ENCODE data around the gene ENPEP. TPM values are rescaled to one million over a fixed set of nuclear protein-coding genes. Genes with fewer than 3 reads are reported as not detected.

ENPEP gene
- total and polyA plus RNA-seq, 8 donors, result 0.19 to 11.9 (median 0.45) TPM; not detected in 1

- Histone ChIP-seq H3K27ac (no peak overlapping the region), H3K4me1 (peaks cover 0 to 4% (median 1%) of the 10 kb centered on the region in 4 donors), H3K27me3 (no peaks in the 10 kb centered on the region), H3K36me3 (no peaks in the 10 kb centered on the region), H3K9me3 (no peaks in the 10 kb centered on the region), H3K4me3 (no peak overlapping the region)
- TF ChIP-seq EP300 (IDR thresholded peaks at IDR 0.05) (no peak), POLR2A (IDR thresholded peaks at IDR 0.05) (no peak), CTCF (IDR thresholded peaks at IDR 0.05) (no peak), POLR2AphosphoS5 (IDR thresholded peaks at IDR 0.05) (no peak)
- 65 to 80% (median 78%) methylated on average over 5 of the region's 5 CpGs for WGBS, 5 donors
- intact Hi-C loops (cut with DNase I; ENCODE audit: low total_unique reads), result no loop called here
- DNase-seq, result no peak
These were observed 16.6 kb downstream of the ENPEP start for GRCh38 chr4:110492522-110492921.

GRCh38 chr4:110493520-110493919, 17.6 kb downstream of the ENPEP start:
- Histone ChIP-seq H3K36me3 (no peaks in the 10 kb centered on the region), H3K27ac (no peak overlapping the region), H3K27me3 (no peaks in the 10 kb centered on the region), H3K9me3 (no peaks in the 10 kb centered on the region), H3K4me1 (no peaks in the 10 kb centered on the region), H3K4me3 (no peak overlapping the region)
- no peak for DNase-seq
- intact Hi-C loops (cut with DNase I; ENCODE audit: low total_unique reads), result no loop called here
- WGBS, 5 donors, result 33 to 50% (median 37%) methylated on average over 1 of the region's 1 CpG
- no peak for TF ChIP-seq EP300 (IDR thresholded peaks at IDR 0.05)
- TF ChIP-seq POLR2AphosphoS5 (IDR thresholded peaks at IDR 0.05), result no peak
- TF ChIP-seq POLR2A (IDR thresholded peaks at IDR 0.05), result no peak
- no peak for TF ChIP-seq CTCF (IDR thresholded peaks at IDR 0.05)

- H3K27ac ChIP-seq, result no peak overlapping the region
- WGBS, 5 donors, result 88 to 92% (median 89%) methylated on average over 5 of the region's 5 CpGs
- no peaks in the 10 kb centered on the region for H3K9me3 ChIP-seq
- H3K36me3 ChIP-seq, result no peaks in the 10 kb centered on the region
- TF ChIP-seq EP300 (IDR thresholded peaks at IDR 0.05) (no peak), POLR2A (IDR thresholded peaks at IDR 0.05) (no peak), CTCF (IDR thresholded peaks at IDR 0.05) (no peak)
- no peak for DNase-seq
- intact Hi-C loops (cut with DNase I; ENCODE audit: low total_unique reads), result no loop called here
- H3K4me3 ChIP-seq, result no peak overlapping the region
- H3K27me3 ChIP-seq, result no peaks in the 10 kb centered on the region
- H3K4me1 ChIP-seq, result no peaks in the 10 kb centered on the region
These were observed 22.5 kb downstream of the ENPEP start for GRCh38 chr4:110498420-110498819.

GRCh38 chr4:110499126-110499525, 23.2 kb downstream of the ENPEP start:
- DNase-seq, result no peak
- Histone ChIP-seq H3K27ac (no peak overlapping the region), H3K36me3 (no peaks in the 10 kb centered on the region), H3K27me3 (peaks cover 0 to 3% (median 0%) of the 10 kb centered on the region in 3 donors), H3K4me1 (no peaks in the 10 kb centered on the region), H3K4me3 (no peak overlapping the region), H3K9me3 (no peaks in the 10 kb centered on the region)
- 46 to 60% (median 53%) methylated on average over 4 of the region's 4 CpGs for WGBS, 5 donors
- intact Hi-C loops (cut with DNase I; ENCODE audit: low total_unique reads), result no loop called here
- TF ChIP-seq EP300 (IDR thresholded peaks at IDR 0.05) (no peak), POLR2A (IDR thresholded peaks at IDR 0.05) (no peak), CTCF (IDR thresholded peaks at IDR 0.05) (no peak), POLR2AphosphoS5 (IDR thresholded peaks at IDR 0.05) (no peak)

Measured in stomach (tissue), 9 donors.